H9 (cell line): ENCODE data around the gene PGBD2. TPM values are rescaled to one million over a fixed set of nuclear protein-coding genes. Genes with fewer than 3 reads are reported as not detected.
A peak's percentile ranks its signal among the peaks of the same experiment; 100 is the strongest.
"Not testable (repeated sequence)": the region's sequence is repeated elsewhere in the genome, so short reads cannot be mapped to it uniquely, and the experiment has no call there.

Experiments used
- DNase-seq: peaks from one replicate; pipeline ENCODE4 v3.0.0-alpha.2; 2017
- H2AFZ ChIP-seq: one replicate; pipeline ENCODE4 v1.6.1; 2013; ENCODE audit warnings: mild to moderate bottlenecking, low read length, control low read depth, moderate library complexity
- H2AK5ac ChIP-seq: 2 replicates; pipeline ENCODE4 v1.6.1; 2013; ENCODE audit warnings: low read length, control low read depth, mixed read lengths; ENCODE audit not compliant: insufficient read length
- H2BK120ac ChIP-seq: one replicate; pipeline ENCODE4 v1.6.1; 2013; ENCODE audit warnings: low read depth, mild to moderate bottlenecking, low read length, control low read depth, inconsistent platforms; ENCODE audit not compliant: poor library complexity, severe bottlenecking
- H2BK12ac ChIP-seq: 2 replicates; pipeline ENCODE4 v1.6.1; 2013; ENCODE audit warnings: low read length, control low read depth, mixed read lengths, low read depth; ENCODE audit not compliant: insufficient read length
- H2BK15ac ChIP-seq: 2 replicates; pipeline ENCODE4 v1.6.1; 2013; ENCODE audit warnings: low read depth, low read length, control low read depth
- H2BK20ac ChIP-seq: one replicate; pipeline ENCODE4 v1.6.1; 2013; ENCODE audit warnings: low read depth, mild to moderate bottlenecking, low read length, control low read depth, inconsistent platforms; ENCODE audit not compliant: poor library complexity, severe bottlenecking
- H2BK5ac ChIP-seq: 2 replicates; pipeline ENCODE4 v1.6.1; 2013; ENCODE audit warnings: low read length, control low read depth, mixed read lengths; ENCODE audit not compliant: insufficient read length
- H3K14ac ChIP-seq: 2 replicates; pipeline ENCODE4 v1.6.1; 2013; ENCODE audit warnings: low read length, control low read depth; ENCODE audit not compliant: insufficient read depth
- H3K18ac ChIP-seq: 2 replicates; pipeline ENCODE4 v1.6.1; 2013; ENCODE audit warnings: low read depth, mild to moderate bottlenecking, mixed read lengths, low read length, control low read depth; ENCODE audit not compliant: insufficient read length
- H3K23ac ChIP-seq: 2 replicates; pipeline ENCODE4 v1.6.1; 2013; ENCODE audit warnings: low read length, control low read depth, mixed read lengths, low read depth; ENCODE audit not compliant: insufficient read length
- H3K23me2 ChIP-seq: 2 replicates; pipeline ENCODE4 v1.6.1; 2013; ENCODE audit warnings: low read depth, mild to moderate bottlenecking, mixed read lengths, low read length, control low read depth; ENCODE audit not compliant: insufficient read length, poor library complexity, severe bottlenecking
- H3K27ac ChIP-seq: 2 replicates; pipeline ENCODE4 v1.5.1; 2013; ENCODE audit warnings: low read length, control low read depth, mixed read lengths, low read depth; ENCODE audit not compliant: insufficient read length
- H3K27me3 ChIP-seq: 2 replicates; pipeline ENCODE4 v1.6.1; 2013; ENCODE audit warnings: low read length, control low read depth, inconsistent platforms; ENCODE audit not compliant: insufficient read depth
- H3K4ac ChIP-seq: 2 replicates; pipeline ENCODE4 v1.6.1; 2013; ENCODE audit warnings: low read depth, mild to moderate bottlenecking, control low read depth, inconsistent platforms, low read length, moderate library complexity
- H3K4me1 ChIP-seq: 2 replicates; pipeline ENCODE4 v1.6.1; 2013; ENCODE audit warnings: low read length, control low read depth, inconsistent platforms; ENCODE audit not compliant: insufficient read depth
- H3K4me2 ChIP-seq: 2 replicates; pipeline ENCODE4 v1.6.1; 2013; ENCODE audit warnings: low read length, control low read depth, mixed read lengths; ENCODE audit not compliant: insufficient read length, insufficient read depth
- H3K56ac ChIP-seq: 2 replicates; pipeline ENCODE4 v1.6.1; 2013; ENCODE audit warnings: low read depth, mild to moderate bottlenecking, mixed read lengths, low read length, control low read depth; ENCODE audit not compliant: insufficient read length
- H3K79me1 ChIP-seq: 2 replicates; pipeline ENCODE4 v1.6.1; 2013; ENCODE audit warnings: low read depth, mild to moderate bottlenecking, moderate library complexity, low read length, control low read depth, inconsistent platforms; ENCODE audit not compliant: insufficient read depth, poor library complexity, severe bottlenecking
- H3K79me2 ChIP-seq: 2 replicates; pipeline ENCODE4 v1.6.1; 2013; ENCODE audit warnings: low read length, control low read depth, inconsistent platforms; ENCODE audit not compliant: insufficient read depth
- H3K9ac ChIP-seq: 2 replicates; pipeline ENCODE4 v1.6.1; 2013; ENCODE audit warnings: low read length, control low read depth, mixed read lengths; ENCODE audit not compliant: insufficient read length; ENCODE audit errors: extremely low read depth
- H3K9me3 ChIP-seq: one replicate; pipeline ENCODE4 v1.6.1; 2013; ENCODE audit warnings: low read depth, low read length, inconsistent platforms; ENCODE audit not compliant: control insufficient read depth
- H3T11ph ChIP-seq: one replicate; pipeline ENCODE4 v1.6.1; 2013; ENCODE audit warnings: mild to moderate bottlenecking, low read length, control low read depth, inconsistent platforms
- H4K20me1 ChIP-seq: one replicate; pipeline ENCODE4 v1.6.1; 2013; ENCODE audit not compliant: control insufficient read depth, insufficient read length, insufficient read depth
- H4K5ac ChIP-seq: 2 replicates; pipeline ENCODE4 v1.6.1; 2013; ENCODE audit warnings: low read depth, mild to moderate bottlenecking, mixed read lengths, low read length, control low read depth; ENCODE audit not compliant: insufficient read length
- H4K8ac ChIP-seq: replicated peaks from 2 replicates; pipeline ENCODE4 v1.6.1; 2013; ENCODE audit warnings: low read length, control low read depth, mixed read lengths, low read depth; ENCODE audit not compliant: insufficient read length
- H4K91ac ChIP-seq: 2 replicates; pipeline ENCODE4 v1.6.1; 2013; ENCODE audit warnings: low read depth, mild to moderate bottlenecking, moderate library complexity, mixed read lengths, low read length, control low read depth; ENCODE audit not compliant: insufficient read length
- H3K27ac Mint-ChIP-seq, 3 experiments: 2 replicates in 2 of 3; 3 replicates in 1 of 3; pipeline ENCODE4 v1.8.0; 2020 to 2021; ENCODE audit warnings: mixed read lengths in 3 of 3, mild to moderate bottlenecking in 1 of 3, moderate library complexity in 1 of 3
- H3K27me3 Mint-ChIP-seq: 2 replicates; pipeline ENCODE4 v1.8.0; 2021; ENCODE audit warnings: low read depth, mild to moderate bottlenecking, moderate library complexity, mixed read lengths
- H3K36me3 Mint-ChIP-seq, 3 experiments: 2 replicates in 2 of 3; 3 replicates in 1 of 3; pipeline ENCODE4 v1.8.0; 2020 to 2021; ENCODE audit warnings: low read depth in 3 of 3, mixed read lengths in 3 of 3; ENCODE audit not compliant: insufficient read depth in 1 of 3
- H3K4me1 Mint-ChIP-seq, 2 experiments: 2 replicates each; pipeline ENCODE4 v1.8.0; 2020; ENCODE audit warnings: mixed read lengths in 2 of 2
- H3K4me3 Mint-ChIP-seq, 2 experiments: 2 replicates in 1 of 2; 3 replicates in 1 of 2; pipeline ENCODE4 v1.8.0; 2020 to 2021; ENCODE audit warnings: mild to moderate bottlenecking in 2 of 2, mixed read lengths in 2 of 2, moderate library complexity in 1 of 2
- H3K9me3 Mint-ChIP-seq, 2 experiments: 2 replicates in 1 of 2; 3 replicates in 1 of 2; pipeline ENCODE4 v1.8.0; 2020; ENCODE audit warnings: mild to moderate bottlenecking in 2 of 2, mixed read lengths in 2 of 2, moderate library complexity in 1 of 2
- WGBS: extraction: QIAGEN DNeasy Blood & Tissue Kit; methylation state at CpG from one replicate; pipeline ENCODE4 v1.1.7; 2013; ENCODE audit warnings: missing lambda C conversion rate, low lambda C conversion rate, mixed read lengths; ENCODE audit not compliant: insufficient read length; ENCODE audit errors: extremely low coverage; 5-methylcytosine and 5-hydroxymethylcytosine counted together
- total RNA-seq: library from RNA; stranded (reverse); gene quantifications from 2 replicates; pipeline ENCODE4 v1.2.1, GENCODE V29; 2021
- TF ChIP-seq, protein P1 (sequence below): fragments of 200-600 bp; sonication (generic); conservative IDR thresholded peaks from 3 replicates; pipeline ENCODE4 v1.8.0; 2021; ENCODE audit warnings: antibody characterized with exemption, mild to moderate bottlenecking

PGBD2 gene
- total RNA-seq, 1 experiment from 2014 or later, result 10.4 TPM

DNA sequence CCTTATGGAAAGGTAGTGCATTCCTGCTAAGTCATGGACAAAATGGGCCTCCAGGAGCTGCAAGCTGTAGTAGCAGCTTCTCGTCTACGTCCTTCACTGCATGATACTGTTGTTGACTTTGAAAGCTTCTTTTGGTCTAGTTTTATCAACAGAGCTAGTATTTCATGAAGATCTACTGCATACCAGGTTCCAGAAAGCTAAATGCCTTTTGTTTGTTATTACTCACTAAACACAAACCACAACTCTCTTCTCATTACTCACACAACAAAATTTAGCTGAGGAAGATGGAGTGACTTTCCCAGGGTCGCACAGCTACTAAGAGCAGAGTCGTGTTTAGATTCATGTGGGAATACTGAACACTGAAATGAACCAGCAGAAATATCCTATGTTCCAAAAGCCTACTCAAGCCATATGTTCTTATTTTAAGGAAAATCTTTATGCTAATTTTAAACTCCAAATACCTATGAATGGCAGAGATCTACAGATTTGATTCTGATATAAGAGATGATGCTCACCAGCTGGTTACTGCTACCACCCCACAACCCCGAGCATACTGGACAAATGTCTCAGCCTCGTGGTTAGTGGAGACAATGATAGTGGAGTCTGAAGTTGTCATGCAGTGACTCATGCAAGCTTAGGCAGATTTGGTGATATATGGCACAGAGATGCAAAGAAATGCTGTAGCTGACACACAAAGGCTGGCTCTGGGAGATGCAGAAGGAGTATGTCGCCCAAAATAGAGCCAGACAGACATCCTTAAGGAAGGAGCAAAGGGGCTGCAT lies 20.6 kb downstream of the PGBD2 start:
- Histone ChIP-seq H2BK12ac (no peak overlapping the region), H3T11ph (no peak overlapping the region), H3K14ac (no peak overlapping the region), H3K9ac (no peak overlapping the region), H2AFZ (no peak overlapping the region), H3K9me3 (no peaks in the 10 kb centered on the region), H4K91ac (no peak overlapping the region), H2BK15ac (no peak overlapping the region), H3K27me3 (no peaks in the 10 kb centered on the region), H3K23me2 (no peaks in the 10 kb centered on the region), H3K23ac (no peak overlapping the region), H4K20me1 (no peaks in the 10 kb centered on the region), H2BK120ac (no peak overlapping the region), H3K79me1 (no peaks in the 10 kb centered on the region), H3K79me2 (no peaks in the 10 kb centered on the region), H2AK5ac (no peak overlapping the region), H3K18ac (no peak overlapping the region), H3K27ac (no peak overlapping the region), H2BK5ac (no peak overlapping the region), H3K4me1 (no peaks in the 10 kb centered on the region), H4K5ac (no peak overlapping the region), H3K4me2 (no peak overlapping the region), H3K4ac (no peak overlapping the region), H2BK20ac (no peak overlapping the region), H3K56ac (no peak overlapping the region), H4K8ac (no peak overlapping the region)
- peaks cover 0 to 3% of the 10 kb centered on the region in 2 experiments; a peak in 1 of 4 replicates for H3K4me1 Mint-ChIP-seq
- no peaks in the 10 kb centered on the region for H3K27me3 Mint-ChIP-seq
- H3K9me3 Mint-ChIP-seq, result no peaks in the 10 kb centered on the region
- no peak overlapping the region for H3K4me3 Mint-ChIP-seq
- TF ChIP-seq, protein P1, sequence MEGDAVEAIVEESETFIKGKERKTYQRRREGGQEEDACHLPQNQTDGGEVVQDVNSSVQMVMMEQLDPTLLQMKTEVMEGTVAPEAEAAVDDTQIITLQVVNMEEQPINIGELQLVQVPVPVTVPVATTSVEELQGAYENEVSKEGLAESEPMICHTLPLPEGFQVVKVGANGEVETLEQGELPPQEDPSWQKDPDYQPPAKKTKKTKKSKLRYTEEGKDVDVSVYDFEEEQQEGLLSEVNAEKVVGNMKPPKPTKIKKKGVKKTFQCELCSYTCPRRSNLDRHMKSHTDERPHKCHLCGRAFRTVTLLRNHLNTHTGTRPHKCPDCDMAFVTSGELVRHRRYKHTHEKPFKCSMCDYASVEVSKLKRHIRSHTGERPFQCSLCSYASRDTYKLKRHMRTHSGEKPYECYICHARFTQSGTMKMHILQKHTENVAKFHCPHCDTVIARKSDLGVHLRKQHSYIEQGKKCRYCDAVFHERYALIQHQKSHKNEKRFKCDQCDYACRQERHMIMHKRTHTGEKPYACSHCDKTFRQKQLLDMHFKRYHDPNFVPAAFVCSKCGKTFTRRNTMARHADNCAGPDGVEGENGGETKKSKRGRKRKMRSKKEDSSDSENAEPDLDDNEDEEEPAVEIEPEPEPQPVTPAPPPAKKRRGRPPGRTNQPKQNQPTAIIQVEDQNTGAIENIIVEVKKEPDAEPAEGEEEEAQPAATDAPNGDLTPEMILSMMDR, result no peak
- WGBS, result no CpG with 5 or more reads among the region's 7 CpGs
- H3K27ac Mint-ChIP-seq, result no peak overlapping the region; a peak in 1 of 7 replicates
- no peak for DNase-seq
- H3K36me3 Mint-ChIP-seq, result no peaks in the 10 kb centered on the region; a peak in 1 of 7 replicates

DNA sequence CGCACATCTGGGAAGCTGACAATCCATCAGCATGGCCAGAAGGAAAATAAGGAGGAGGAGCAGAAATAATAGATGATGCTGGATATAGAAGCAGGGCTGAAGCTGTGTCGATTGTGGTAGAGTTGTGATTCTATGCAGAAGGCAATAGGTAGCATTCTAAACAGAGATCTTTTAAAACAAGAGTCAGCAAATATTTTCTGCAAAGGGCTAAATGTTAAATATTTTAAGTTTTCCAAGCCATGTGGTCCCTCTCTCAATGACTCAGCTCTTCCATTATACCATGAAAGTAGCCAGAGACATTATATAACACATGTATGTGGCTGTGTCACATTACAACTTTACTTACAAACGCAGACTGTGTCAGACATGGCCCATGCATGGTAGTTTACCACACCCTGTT lies 21.2 kb downstream of the PGBD2 start:
- H3K4me1 ChIP-seq, H2BK12ac ChIP-seq: not testable (repeated sequence)
- H3K27ac Mint-ChIP-seq, result peak overlapping the region in 1 of 3 experiments; percentile 36; a peak in 1 of 7 replicates

More for the DNA sequence above, 21.2 kb downstream of the PGBD2 start:
- not testable (repeated sequence) for H3K14ac ChIP-seq, H4K20me1 ChIP-seq, H3K4me1 Mint-ChIP-seq, H3K9me3 ChIP-seq, H3K4me2 ChIP-seq, H2BK120ac ChIP-seq, H4K5ac ChIP-seq, H3K9ac ChIP-seq, H3T11ph ChIP-seq, H3K27me3 ChIP-seq, H2BK5ac ChIP-seq, H3K56ac ChIP-seq, H4K91ac ChIP-seq, H2AFZ ChIP-seq, H3K36me3 Mint-ChIP-seq, H3K4ac ChIP-seq, H3K23ac ChIP-seq, H2BK20ac ChIP-seq, H3K4me3 Mint-ChIP-seq, H3K79me2 ChIP-seq, H3K27ac ChIP-seq, H3K18ac ChIP-seq, H4K8ac ChIP-seq, H3K23me2 ChIP-seq, H2AK5ac ChIP-seq, H3K9me3 Mint-ChIP-seq, H3K79me1 ChIP-seq, H3K27me3 Mint-ChIP-seq, H2BK15ac ChIP-seq, DNase-seq
- WGBS, result no CpG with 5 or more reads among the region's 3 CpGs
